ENCODE data around the gene MOB2. TPM values are rescaled to one million over a fixed set of nuclear protein-coding genes. Genes with fewer than 3 reads are reported as not detected.
"Not testable (repeated sequence)": the region's sequence is repeated elsewhere in the genome, so short reads cannot be mapped to it uniquely, and the experiment has no call there.

MOB2 gene
- total RNA-seq, 4 donors from 2014 or later: 21.1 to 71.5 (median 48.3) TPM

GRCh38 chr11:1514336-1515061 is 27.9 kb upstream of the MOB2 start:
- intact Hi-C loops (cut with DNase I; ENCODE audit: low total_unique reads) (loop anchor here (1.0 to 10.0 kb wide), 4 partner anchors 56 to 400 kb away; no protein-coding TSS in a partner anchor), in situ Hi-C loops (cut with MboI; ENCODE audit: low sequenced_read_pairs in 4 of 4) (loop anchor here (25.0 kb wide), 3 partner anchors 202 to 302 kb away; partner anchors contain the start of genes MUC5B (in 3 of the 4) and TOLLIP (in 1 of the 4))
- Histone ChIP-seq H3K4me3 (no peak overlapping the region), H3K9me3 (no peaks in the 10 kb centered on the region), H3K27me3 (no peaks in the 10 kb centered on the region), H3K4me1 (peaks cover 38 to 48% of the 10 kb centered on the region in 2 donors), H3K27ac (peak overlapping the region in 1 of 4 donors; percentile 45), H3K36me3 (no peaks in the 10 kb centered on the region)
- TF ChIP-seq CTCF (IDR thresholded peaks at IDR 0.05 in 4 of 5, conservative IDR thresholded peaks at IDR 0.05 in 1 of 5) (no peak), POLR2A (IDR thresholded peaks at IDR 0.05) (no peak)
- DNase-seq (no peak), ATAC-seq (peak; percentile 16 to 50)

GRCh38 chr11:1513326-1514296 is 27.0 kb upstream of the MOB2 start:
- H3K9me3 ChIP-seq: no peaks in the 10 kb centered on the region
- H3K27me3 ChIP-seq: no peaks in the 10 kb centered on the region
- no peak overlapping the region for H3K27ac ChIP-seq
- peaks cover 47 to 56% of the 10 kb centered on the region in 2 donors for H3K4me1 ChIP-seq
- no peak for ATAC-seq
- no peak for DNase-seq
- intact Hi-C loops (cut with DNase I; ENCODE audit: low total_unique reads): loop anchor here (10.0 kb wide), 2 partner anchors 219 to 399 kb away; no protein-coding TSS in a partner anchor
- TF ChIP-seq CTCF (IDR thresholded peaks at IDR 0.05 in 4 of 5, conservative IDR thresholded peaks at IDR 0.05 in 1 of 5) (no peak), POLR2A (IDR thresholded peaks at IDR 0.05) (no peak)
- no peaks in the 10 kb centered on the region for H3K36me3 ChIP-seq
- no peak overlapping the region for H3K4me3 ChIP-seq
- in situ Hi-C loops (cut with MboI; ENCODE audit: low sequenced_read_pairs in 4 of 4): loop anchor here (25.0 kb wide), 3 partner anchors 201 to 301 kb away; partner anchors contain the start of genes MUC5B (in 3 of the 4) and TOLLIP (in 1 of the 4)

GRCh38 chr11:1512531-1513258 is 26.1 kb upstream of the MOB2 start:
- in situ Hi-C loops (cut with MboI; ENCODE audit: low sequenced_read_pairs in 4 of 4) (loop anchor here (25.0 kb wide), 3 partner anchors 200 to 300 kb away; partner anchors contain the start of genes MUC5B (in 3 of the 4) and TOLLIP (in 1 of the 4)), intact Hi-C loops (cut with DNase I; ENCODE audit: low total_unique reads) (loop anchor here (10.0 kb wide), 2 partner anchors 218 to 398 kb away; no protein-coding TSS in a partner anchor)
- H3K4me3 ChIP-seq, H3K27me3 ChIP-seq, H3K9me3 ChIP-seq, ATAC-seq, H3K36me3 ChIP-seq, H3K27ac ChIP-seq, DNase-seq: not testable (repeated sequence)
- H3K4me1 ChIP-seq: peaks cover 56% of the 10 kb centered on the region in 2 donors

- DNase-seq (no peak), ATAC-seq (no peak)
- Histone ChIP-seq H3K36me3 (no peaks in the 10 kb centered on the region), H3K4me1 (peaks cover 58 to 62% of the 10 kb centered on the region in 2 donors), H3K27me3 (no peaks in the 10 kb centered on the region), H3K27ac (no peak overlapping the region), H3K4me3 (no peak overlapping the region), H3K9me3 (no peaks in the 10 kb centered on the region)
- TF ChIP-seq POLR2A (IDR thresholded peaks at IDR 0.05) (no peak), CTCF (IDR thresholded peaks at IDR 0.05 in 4 of 5, conservative IDR thresholded peaks at IDR 0.05 in 1 of 5) (no peak)
- in situ Hi-C loops (cut with MboI; ENCODE audit: low sequenced_read_pairs in 4 of 4): loop anchor here (25.0 kb wide), 3 partner anchors 200 to 300 kb away; partner anchors contain the start of genes MUC5B (in 3 of the 4) and TOLLIP (in 1 of the 4)
- intact Hi-C loops (cut with DNase I; ENCODE audit: low total_unique reads): loop anchor here (10.0 kb wide), 2 partner anchors 217 to 397 kb away; no protein-coding TSS in a partner anchor
Observed at GRCh38 chr11:1511937-1512496, 25.4 kb upstream of the MOB2 start.

All from gastrocnemius medialis (tissue), 4 donors.